NCI-H2107 treated with DMSO at 0.1 percent for 48 hours (cell line): ENCODE measurements around the gene CENPP.
"Not testable (repeated sequence)": the region's sequence is repeated elsewhere in the genome, so short reads cannot be mapped to it uniquely, and the experiment has no call there.

Source experiments
- DNase-seq: peaks from one replicate; lab custom pipeline; 2025; ENCODE audit not compliant: unreplicated experiment; lab: John Stamatoyannopoulos, UW

The CENPP gene

GRCh38 chr9:92611621-92612285, 286.0 kb downstream of the CENPP start:
- peak; percentile 29 for DNase-seq

GRCh38 chr9:92612292-92612691, 286.5 kb downstream of the CENPP start:
- DNase-seq: no peak

- DNase-seq: no peak
Measured at GRCh38 chr9:92612816-92613215, 287.1 kb downstream of the CENPP start.

- DNase-seq: no peak
Measured at GRCh38 chr9:92613268-92614122, 287.7 kb downstream of the CENPP start.

GRCh38 chr9:92614123-92614510, 288.4 kb downstream of the CENPP start:
- DNase-seq: no peak

- DNase-seq: no peak
Measured at GRCh38 chr9:92614763-92615461, 289.2 kb downstream of the CENPP start.

- no peak for DNase-seq
Measured at GRCh38 chr9:92615790-92616189, 290.0 kb downstream of the CENPP start.

GRCh38 chr9:92616199-92616641, 290.5 kb downstream of the CENPP start:
- no peak for DNase-seq

- no peak for DNase-seq
Measured at GRCh38 chr9:92616655-92617111, 290.9 kb downstream of the CENPP start.

- DNase-seq: no peak
Measured at GRCh38 chr9:92617195-92617813, 291.6 kb downstream of the CENPP start.

- no peak for DNase-seq
Measured at GRCh38 chr9:92617951-92618510, 292.3 kb downstream of the CENPP start.

GRCh38 chr9:92618633-92619225, 293.0 kb downstream of the CENPP start:
- no peak for DNase-seq

- DNase-seq: no peak
Measured at GRCh38 chr9:92619601-92620300, 294.0 kb downstream of the CENPP start.

GRCh38 chr9:92620845-92621244, 295.1 kb downstream of the CENPP start:
- no peak for DNase-seq

- DNase-seq: not testable (repeated sequence)
Measured at GRCh38 chr9:92623936-92624335, 298.2 kb downstream of the CENPP start.

- no peak for DNase-seq
Measured at GRCh38 chr9:92626484-92626883, 300.7 kb downstream of the CENPP start.

- DNase-seq: no peak
Measured at GRCh38 chr9:92627651-92628050, 301.9 kb downstream of the CENPP start.

- DNase-seq: no peak
Measured at GRCh38 chr9:92631452-92632343, 305.9 kb downstream of the CENPP start.

GRCh38 chr9:92632641-92633040, 306.9 kb downstream of the CENPP start:
- no peak for DNase-seq
